Left renal pelvis (tissue), 4 donors: ENCODE data around the gene CLCNKA. TPM values are rescaled to one million over a fixed set of nuclear protein-coding genes. Genes with fewer than 3 reads are reported as not detected.
A peak's percentile ranks its signal among the peaks of the same experiment; 100 is the strongest.

Source experiments
- DNase-seq, 4 donors: peaks; one replicate each; pipeline ENCODE4 v3.0.0-alpha.2; 2013; ENCODE audit warnings: low read depth in 4 of 4, low spot score in 3 of 4
- polyA plus RNA-seq, 4 donors: library from polyadenylated mRNA; unstranded; fragments of 120-200 nt; gene quantifications; one replicate each; pipeline ENCODE4 v1.2.1, GENCODE V29; 2013; ENCODE audit not compliant: insufficient read length in 4 of 4

CLCNKA gene
- polyA plus RNA-seq, 4 donors, result 1.00 to 22.4 (median 16.8) TPM

- DNase-seq, result no peak
These were observed 51.8 kb downstream of the CLCNKA start, which contains the start of gene FAM131C for GRCh38 chr1:16073490-16074119. TSS of gene FAM131C (minus strand) at chr1:16073651. CDS start at chr1:16073442, 209 bp downstream.

GRCh38 chr1:16074217-16074616, 52.4 kb downstream of the CLCNKA start:
- DNase-seq, result no peak

GRCh38 chr1:16075337-16076030, 53.6 kb downstream of the CLCNKA start:
- no peak for DNase-seq

DNA sequence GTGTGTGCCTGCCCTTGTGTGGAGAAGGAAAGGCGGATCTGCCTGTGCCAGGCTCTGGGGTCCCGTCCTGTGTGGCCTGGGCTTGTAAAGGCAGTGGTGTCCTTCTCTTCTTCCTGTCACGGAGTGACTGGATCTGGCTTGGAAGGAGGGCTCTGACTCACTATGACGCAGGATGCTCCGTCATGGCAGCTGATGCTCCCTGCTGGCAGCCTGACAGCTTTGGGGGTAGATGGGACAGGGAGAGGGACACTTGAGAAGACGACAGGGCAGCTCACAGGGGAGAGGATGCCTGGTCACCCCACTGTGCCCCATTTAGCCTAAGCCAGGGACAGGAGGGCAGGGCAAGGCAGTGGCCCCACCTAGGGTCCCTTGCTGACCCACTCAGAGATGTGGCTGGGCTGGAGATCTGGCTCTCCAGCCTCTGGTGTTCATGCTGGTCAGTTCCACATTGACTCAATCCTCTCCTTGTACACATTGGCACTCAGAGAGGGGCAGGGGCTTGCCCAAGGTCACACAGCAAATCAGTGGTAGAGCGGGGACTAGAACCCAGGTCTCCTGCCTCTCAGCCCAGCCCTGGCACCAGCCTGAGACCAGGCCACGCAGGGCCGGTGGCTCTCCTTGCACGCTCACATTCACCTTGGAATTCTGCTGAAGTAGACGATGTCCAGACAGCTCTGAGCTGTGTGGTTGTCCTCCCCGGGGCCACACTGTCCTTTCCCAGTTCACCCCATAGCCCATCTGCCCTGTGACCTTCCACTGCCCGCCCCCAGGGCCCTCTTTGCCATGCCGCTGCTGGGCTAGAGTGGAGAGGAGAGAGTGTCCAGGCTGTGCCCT, 54.4 kb downstream of the CLCNKA start:
- DNase-seq, result no peak

- no peak for DNase-seq
These were observed 55.0 kb downstream of the CLCNKA start for GRCh38 chr1:16076865-16077238.

- no peak for DNase-seq
These were observed 55.8 kb downstream of the CLCNKA start for GRCh38 chr1:16077406-16078245.

- DNase-seq, result peak in 3 of 4 donors; percentile 58 to 66 (median 60)
These were observed 57.3 kb downstream of the CLCNKA start for GRCh38 chr1:16078925-16079656.

GRCh38 chr1:16080422-16081150, 58.8 kb downstream of the CLCNKA start:
- DNase-seq, result no peak

DNA sequence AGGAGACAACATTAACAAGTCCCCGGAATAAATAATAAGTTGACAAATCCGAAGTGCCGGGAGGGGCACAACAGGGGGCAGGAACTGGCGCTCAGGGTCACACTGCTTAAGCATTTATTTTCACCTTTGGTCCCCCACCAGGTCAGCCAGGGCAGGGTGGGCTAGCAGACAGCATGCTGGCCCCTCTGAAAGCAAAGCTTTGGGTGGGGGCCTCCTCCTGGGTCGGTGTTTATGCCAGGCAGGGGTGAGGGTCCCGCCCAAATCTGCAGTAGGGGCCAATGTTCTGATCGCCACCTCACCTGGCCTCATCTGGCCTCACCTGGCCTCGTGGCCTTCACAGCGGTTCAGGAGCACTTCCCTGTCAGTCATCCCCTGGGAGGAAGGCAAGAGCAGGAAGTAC, 59.8 kb downstream of the CLCNKA start:
- no peak for DNase-seq

- no peak for DNase-seq
These were observed 60.6 kb downstream of the CLCNKA start for GRCh38 chr1:16082283-16083038.

DNA sequence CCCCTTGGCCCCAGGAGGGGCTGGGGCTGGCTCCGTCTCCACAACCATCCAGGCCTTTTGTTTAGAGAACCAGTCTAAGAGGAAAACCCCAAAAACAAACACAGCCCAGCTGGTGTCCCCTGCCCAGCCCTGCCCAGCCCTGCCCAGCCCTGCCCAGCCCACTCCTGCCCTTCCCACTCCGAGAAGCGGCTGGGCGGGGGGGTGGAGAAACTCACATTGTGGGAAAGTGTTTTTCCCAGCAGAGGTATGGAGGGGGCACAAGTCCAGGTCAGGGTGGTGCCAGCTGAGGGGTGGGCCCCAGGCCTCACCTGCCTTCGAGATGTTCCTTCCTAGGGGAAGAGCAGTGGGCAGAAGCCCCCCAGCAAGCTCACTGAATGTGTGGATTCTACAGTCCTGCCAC, 61.6 kb downstream of the CLCNKA start:
- DNase-seq, result no peak

Other genes starting within 250 kb of the CLCNKA start
- gene UQCRHL, start 214.4 kb upstream of the CLCNKA start, polyA plus RNA-seq, result 1 to 10 TPM in 2 of 4 donors, under 1 TPM in 2; 0.89 to 3.8 (median 1.3) TPM
- 10 to 100 TPM; 50.3 to 64.7 (median 56.2) TPM for gene SPEN, start 174.3 kb upstream of the CLCNKA start, polyA plus RNA-seq
- gene ZBTB17, start 45.9 kb upstream of the CLCNKA start, polyA plus RNA-seq, result 10 to 100 TPM; 26.7 to 40.9 (median 28.5) TPM
- gene SRARP, start 17.8 kb upstream of the CLCNKA start, polyA plus RNA-seq, result under 1 TPM in 3 of 4 donors, not detected in 1; 0.07 to 0.18 (median 0.07) TPM
- gene HSPB7, start 4.0 kb upstream of the CLCNKA start, polyA plus RNA-seq, result 1 to 10 TPM; 4.1 to 5.7 (median 4.3) TPM
- 10 to 100 TPM in 3 of 4 donors, 1 to 10 TPM in 1; 1.9 to 63.6 (median 37.5) TPM for gene CLCNKB, start 21.7 kb downstream of the CLCNKA start, polyA plus RNA-seq
- gene FAM131C, start 51.6 kb downstream of the CLCNKA start, polyA plus RNA-seq, result 1 to 10 TPM in 3 of 4 donors, not detected in 1; 1.6 to 1.8 (median 1.7) TPM
- 10 to 100 TPM in 3 of 4 donors, 1 to 10 TPM in 1; 5.7 to 23.4 (median 16.2) TPM for gene EPHA2, start 134.0 kb downstream of the CLCNKA start, polyA plus RNA-seq
- gene ARHGEF19, start 190.6 kb downstream of the CLCNKA start, polyA plus RNA-seq, result 10 to 100 TPM in 3 of 4 donors, 1 to 10 TPM in 1; 7.3 to 28.2 (median 18.9) TPM
- 1 to 10 TPM; 4.2 to 6.6 (median 4.8) TPM for gene CPLANE2, start 215.1 kb downstream of the CLCNKA start, polyA plus RNA-seq